Activated T-helper 17 cell treated with anti-CD3 and anti-CD28 coated beads, Interleukin-2, amount 50 U/mL, for 72 hours (primary cell): ENCODE data around the gene TCTN3. TPM values are rescaled to one million over a fixed set of nuclear protein-coding genes. Genes with fewer than 3 reads are reported as not detected.
A peak's percentile ranks its signal among the peaks of the same experiment; 100 is the strongest.
"Not testable (repeated sequence)": the region's sequence is repeated elsewhere in the genome, so short reads cannot be mapped to it uniquely, and the experiment has no call there.

Source experiments
- ATAC-seq: fragments of 150-1000 bp; cut with Tn5 transposase; replicated peaks from 2 replicates; pipeline ENCODE4 v1.10.0; 2021; ENCODE audit warnings: mild to moderate bottlenecking, moderate library complexity
- H3K27ac Mint-ChIP-seq: one replicate; pipeline ENCODE4 v1.8.0; 2022; ENCODE audit warnings: mixed read lengths
- H3K27me3 Mint-ChIP-seq: one replicate; pipeline ENCODE4 v1.8.0; 2022; ENCODE audit warnings: mixed read lengths
- H3K36me3 Mint-ChIP-seq: one replicate; pipeline ENCODE4 v1.8.0; 2022; ENCODE audit warnings: low read depth, mild to moderate bottlenecking, mixed read lengths
- H3K4me1 Mint-ChIP-seq: one replicate; pipeline ENCODE4 v1.8.0; 2022; ENCODE audit warnings: mixed read lengths
- H3K4me3 Mint-ChIP-seq: one replicate; pipeline ENCODE4 v1.8.0; 2022; ENCODE audit warnings: mild to moderate bottlenecking, mixed read lengths
- H3K9me3 Mint-ChIP-seq: one replicate; pipeline ENCODE4 v1.8.0; 2022; ENCODE audit warnings: mixed read lengths
- total RNA-seq, 2 donors: library from RNA; stranded (reverse); gene quantifications; one replicate each; pipeline ENCODE4 v1.2.3, GENCODE V29; 2022

The TCTN3 gene
- total RNA-seq, 2 donors from 2014 or later, result 20.3 to 40.6 TPM

DNA sequence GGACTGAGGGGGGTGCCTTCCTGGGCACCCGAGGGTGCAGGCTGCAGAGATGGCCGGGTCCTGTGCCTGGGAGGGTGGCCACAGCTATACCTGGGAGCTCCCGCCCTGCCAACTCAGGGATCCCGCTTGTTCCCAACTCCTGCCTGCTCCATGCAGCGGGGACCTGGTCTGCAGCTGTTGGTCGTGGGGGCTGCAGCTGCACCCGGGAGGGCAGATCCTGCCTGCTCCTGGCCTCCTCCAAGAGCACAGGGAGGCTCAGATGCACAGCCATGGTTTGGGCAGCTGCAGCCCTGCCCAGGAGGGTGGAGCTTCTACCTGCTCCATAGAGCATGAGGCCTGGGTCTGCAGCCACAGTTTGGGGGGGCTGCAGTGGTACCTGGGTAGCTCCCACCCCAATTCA lies 13.3 kb upstream of the TCTN3 start:
- H3K9me3 Mint-ChIP-seq, result no peaks in the 10 kb centered on the region
- no peaks in the 10 kb centered on the region for H3K4me1 Mint-ChIP-seq
- no peak overlapping the region for H3K4me3 Mint-ChIP-seq
- no peak overlapping the region for H3K27ac Mint-ChIP-seq
- H3K36me3 Mint-ChIP-seq, result no peaks in the 10 kb centered on the region
- peak; percentile 14 for ATAC-seq
- no peaks in the 10 kb centered on the region for H3K27me3 Mint-ChIP-seq

DNA sequence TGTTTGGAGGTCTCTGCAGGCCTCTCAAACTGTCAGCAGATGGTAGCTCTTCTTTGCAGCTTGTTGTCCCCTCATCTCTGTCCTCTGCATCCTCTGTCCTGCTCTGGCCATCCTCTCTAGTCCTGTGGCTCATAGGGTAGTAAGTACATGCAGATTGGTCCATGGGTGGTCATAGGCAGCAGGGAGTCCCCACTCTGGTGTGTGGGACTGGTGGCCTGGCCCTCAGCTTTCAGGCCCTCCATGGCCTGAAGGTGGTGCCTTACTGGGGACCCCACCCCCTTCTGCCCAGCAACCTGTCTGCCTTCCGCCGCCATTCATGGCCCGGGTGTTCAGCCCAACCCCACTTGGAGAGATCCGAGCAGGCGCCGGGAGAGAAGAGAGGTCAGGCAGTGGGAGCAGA lies 12.8 kb upstream of the TCTN3 start:
- H3K27ac Mint-ChIP-seq, result no peak overlapping the region
- no peaks in the 10 kb centered on the region for H3K27me3 Mint-ChIP-seq
- ATAC-seq, result no peak
- no peak overlapping the region for H3K4me3 Mint-ChIP-seq
- H3K9me3 Mint-ChIP-seq, result no peaks in the 10 kb centered on the region
- no peaks in the 10 kb centered on the region for H3K4me1 Mint-ChIP-seq
- H3K36me3 Mint-ChIP-seq, result no peaks in the 10 kb centered on the region

DNA sequence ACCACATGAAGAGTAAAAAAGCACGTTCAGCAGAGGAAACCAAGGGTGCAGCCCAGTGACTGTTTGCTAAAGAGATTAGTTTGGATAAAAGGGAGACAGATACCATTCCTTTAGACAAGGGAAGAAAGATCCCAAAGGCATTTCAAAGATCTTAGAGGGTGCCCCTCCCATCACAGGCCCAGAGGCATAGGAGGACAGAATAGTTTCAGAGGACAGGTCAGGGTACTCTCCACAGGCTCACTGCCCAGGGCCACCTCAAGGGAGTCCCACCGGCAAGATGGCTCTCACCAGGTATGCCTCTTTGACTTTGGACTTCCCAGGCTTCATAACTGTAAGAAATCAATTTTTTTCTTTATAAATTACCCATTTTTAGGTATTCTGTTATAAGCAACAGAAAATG lies 4.7 kb upstream of the TCTN3 start:
- no peak overlapping the region for H3K27ac Mint-ChIP-seq
- H3K4me3 Mint-ChIP-seq, result no peak overlapping the region
- H3K36me3 Mint-ChIP-seq, result peaks cover 6% of the 10 kb centered on the region
- no peak for ATAC-seq
- peaks cover 12% of the 10 kb centered on the region for H3K27me3 Mint-ChIP-seq
- peaks cover 5% of the 10 kb centered on the region for H3K4me1 Mint-ChIP-seq
- no peaks in the 10 kb centered on the region for H3K9me3 Mint-ChIP-seq

DNA sequence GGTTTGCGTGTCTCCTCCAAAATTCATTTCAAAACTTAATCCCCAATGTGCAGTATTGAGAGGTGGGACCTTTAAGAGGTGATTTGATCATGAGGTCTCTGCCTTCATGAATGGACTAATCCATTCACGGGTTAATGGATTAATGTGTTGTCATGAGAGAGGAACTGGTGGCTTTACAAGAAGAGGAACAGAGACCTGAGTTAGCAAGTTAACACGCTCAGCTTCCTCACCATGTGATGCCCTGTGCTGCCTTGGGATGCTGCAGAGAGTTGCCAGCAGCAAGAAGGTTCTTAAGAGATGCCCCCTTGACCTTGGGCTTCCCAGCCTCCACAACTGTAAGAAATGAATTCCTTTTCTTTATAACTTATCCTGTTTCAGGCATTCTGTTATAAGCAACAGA lies 3.7 kb upstream of the TCTN3 start:
- H3K36me3 Mint-ChIP-seq, result peaks cover 16% of the 10 kb centered on the region
- H3K4me3 Mint-ChIP-seq, result no peak overlapping the region
- H3K4me1 Mint-ChIP-seq, result peaks cover 11% of the 10 kb centered on the region
- peaks cover 12% of the 10 kb centered on the region for H3K27me3 Mint-ChIP-seq
- no peaks in the 10 kb centered on the region for H3K9me3 Mint-ChIP-seq
- ATAC-seq, result no peak
- H3K27ac Mint-ChIP-seq, result no peak overlapping the region

DNA sequence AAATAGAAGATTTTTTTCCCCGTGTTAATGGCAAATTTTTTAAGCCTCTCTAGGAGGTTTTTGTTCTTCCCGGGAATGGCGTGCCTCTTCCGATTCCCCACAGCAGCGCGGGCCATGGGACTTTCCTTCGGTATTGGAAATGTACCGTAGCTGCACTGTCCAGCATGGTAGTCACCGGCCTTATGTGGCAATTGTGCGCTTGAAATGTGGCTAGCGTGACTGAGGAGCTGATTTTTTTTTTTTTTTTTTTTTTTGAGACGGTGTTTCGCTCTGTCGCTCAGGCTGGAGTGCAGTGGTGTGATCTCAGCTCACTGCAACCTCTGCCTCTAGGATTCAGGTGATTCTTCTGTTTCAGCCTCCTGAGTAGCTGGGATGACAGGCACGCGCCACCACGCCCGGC lies 938 bp upstream of the TCTN3 start:
- Mint-ChIP-seq H3K27ac (peak overlapping the region; percentile 98), H3K4me3 (peak overlapping the region; percentile 98), H3K36me3 (peaks cover 44% of the 10 kb centered on the region), H3K9me3 (no peaks in the 10 kb centered on the region), H3K27me3 (peaks cover 9% of the 10 kb centered on the region), H3K4me1 (peaks cover 26% of the 10 kb centered on the region)
- ATAC-seq, result no peak

DNA sequence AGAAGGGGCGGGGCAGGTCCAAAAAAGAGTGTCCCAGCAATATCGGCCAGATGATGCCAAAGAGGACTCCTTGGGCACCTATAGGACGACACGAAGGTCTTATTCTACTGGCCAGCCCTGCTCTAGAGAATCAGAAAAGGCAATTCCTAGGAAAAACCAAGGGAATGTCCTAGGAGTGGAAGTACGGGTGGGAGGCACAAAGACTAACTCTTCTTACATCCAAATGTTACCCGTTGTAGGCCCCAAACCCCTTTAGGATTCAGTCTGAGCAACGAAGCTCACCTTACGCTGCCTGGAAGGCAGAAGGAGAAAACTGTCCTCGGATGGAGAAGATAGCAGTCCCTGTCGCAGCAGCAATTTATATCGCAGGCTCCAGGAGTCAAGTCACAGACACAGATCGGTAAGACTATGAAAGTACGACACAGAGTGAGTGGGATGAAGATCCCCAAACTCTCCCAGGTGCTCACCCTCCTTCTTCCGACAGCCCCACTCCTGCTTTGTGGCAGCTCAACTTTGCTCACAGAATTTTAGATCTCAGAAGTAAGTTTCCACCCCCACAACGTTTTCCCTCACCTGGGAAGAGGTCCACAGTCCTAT lies 558 bp downstream of the TCTN3 start:
- peak overlapping the region; percentile 98 for H3K27ac Mint-ChIP-seq
- H3K9me3 Mint-ChIP-seq, result no peaks in the 10 kb centered on the region
- peak overlapping the region; percentile 98 for H3K4me3 Mint-ChIP-seq
- H3K36me3 Mint-ChIP-seq, result peaks cover 59% of the 10 kb centered on the region
- no peak for ATAC-seq
- no peaks in the 10 kb centered on the region for H3K27me3 Mint-ChIP-seq
- H3K4me1 Mint-ChIP-seq, result peaks cover 31% of the 10 kb centered on the region

DNA sequence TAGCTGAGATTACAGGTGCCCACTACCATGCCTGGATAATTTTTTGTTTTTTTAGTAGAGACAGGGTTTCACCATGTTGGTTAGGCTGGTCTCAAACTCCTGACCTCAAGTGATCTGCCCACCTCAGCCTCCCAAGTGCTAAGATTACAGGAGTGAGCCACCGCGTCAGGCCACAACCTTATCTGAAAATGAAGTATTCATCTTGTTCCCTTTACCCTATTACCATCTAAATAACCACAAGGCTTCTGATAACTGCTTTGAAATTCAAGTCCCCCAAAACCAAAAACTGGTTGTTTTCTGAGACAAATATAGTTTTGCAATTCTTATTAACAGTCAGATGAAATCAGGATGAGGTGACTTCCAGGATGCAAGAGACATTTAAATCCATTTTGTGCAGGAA lies 2.4 kb downstream of the TCTN3 start:
- H3K4me1 Mint-ChIP-seq, result peaks cover 31% of the 10 kb centered on the region
- H3K4me3 Mint-ChIP-seq, result peak overlapping the region; percentile 98
- no peaks in the 10 kb centered on the region for H3K9me3 Mint-ChIP-seq
- no peak overlapping the region for H3K27ac Mint-ChIP-seq
- peaks cover 78% of the 10 kb centered on the region for H3K36me3 Mint-ChIP-seq
- H3K27me3 Mint-ChIP-seq, result no peaks in the 10 kb centered on the region
- no peak for ATAC-seq

DNA sequence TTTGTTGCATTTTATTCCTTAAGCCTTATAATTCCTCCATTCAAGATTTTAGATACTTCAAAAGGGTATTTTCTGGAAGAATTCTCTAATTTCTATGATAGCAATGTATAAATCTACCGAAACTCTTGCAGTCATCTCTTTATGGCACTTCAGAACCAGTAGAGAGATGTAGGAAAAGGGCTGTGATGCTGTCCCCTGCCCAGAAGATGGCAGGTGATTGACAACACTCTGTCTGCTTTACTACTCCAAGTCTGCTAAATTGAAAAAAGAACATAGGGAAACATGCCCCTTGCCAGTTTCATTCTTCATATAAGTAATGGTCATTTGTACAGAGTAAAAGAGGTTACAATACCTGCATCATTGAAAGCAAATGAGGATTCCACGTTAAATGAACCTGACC lies 5.1 kb downstream of the TCTN3 start:
- no peak for ATAC-seq
- Mint-ChIP-seq H3K27me3 (no peaks in the 10 kb centered on the region), H3K36me3 (peaks cover 100% of the 10 kb centered on the region), H3K4me1 (peaks cover 25% of the 10 kb centered on the region), H3K4me3 (no peak overlapping the region), H3K27ac (no peak overlapping the region), H3K9me3 (no peaks in the 10 kb centered on the region)

DNA sequence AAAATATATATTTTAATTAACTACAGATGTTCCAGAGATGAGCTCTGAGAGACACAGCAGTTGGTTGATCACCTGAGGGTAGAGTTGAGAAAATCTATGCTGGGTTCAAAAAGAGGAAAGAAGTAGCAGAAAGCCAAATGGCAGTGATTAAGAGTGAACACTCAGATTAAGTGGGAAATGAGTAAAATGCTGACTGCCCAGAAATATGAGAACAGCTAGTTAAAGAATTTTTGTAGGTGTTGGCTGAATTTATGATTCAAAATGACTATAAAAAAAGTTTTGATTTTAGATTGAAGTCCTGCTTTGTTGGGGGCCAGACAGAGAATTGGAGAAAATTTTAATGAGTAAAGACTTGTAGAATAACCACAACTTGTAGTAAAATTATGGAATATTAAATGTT lies 9.8 kb downstream of the TCTN3 start:
- Mint-ChIP-seq H3K27ac (no peak overlapping the region), H3K9me3 (no peaks in the 10 kb centered on the region), H3K36me3 (peaks cover 100% of the 10 kb centered on the region), H3K4me1 (peaks cover 4% of the 10 kb centered on the region), H3K4me3 (no peak overlapping the region), H3K27me3 (no peaks in the 10 kb centered on the region)
- no peak for ATAC-seq

DNA sequence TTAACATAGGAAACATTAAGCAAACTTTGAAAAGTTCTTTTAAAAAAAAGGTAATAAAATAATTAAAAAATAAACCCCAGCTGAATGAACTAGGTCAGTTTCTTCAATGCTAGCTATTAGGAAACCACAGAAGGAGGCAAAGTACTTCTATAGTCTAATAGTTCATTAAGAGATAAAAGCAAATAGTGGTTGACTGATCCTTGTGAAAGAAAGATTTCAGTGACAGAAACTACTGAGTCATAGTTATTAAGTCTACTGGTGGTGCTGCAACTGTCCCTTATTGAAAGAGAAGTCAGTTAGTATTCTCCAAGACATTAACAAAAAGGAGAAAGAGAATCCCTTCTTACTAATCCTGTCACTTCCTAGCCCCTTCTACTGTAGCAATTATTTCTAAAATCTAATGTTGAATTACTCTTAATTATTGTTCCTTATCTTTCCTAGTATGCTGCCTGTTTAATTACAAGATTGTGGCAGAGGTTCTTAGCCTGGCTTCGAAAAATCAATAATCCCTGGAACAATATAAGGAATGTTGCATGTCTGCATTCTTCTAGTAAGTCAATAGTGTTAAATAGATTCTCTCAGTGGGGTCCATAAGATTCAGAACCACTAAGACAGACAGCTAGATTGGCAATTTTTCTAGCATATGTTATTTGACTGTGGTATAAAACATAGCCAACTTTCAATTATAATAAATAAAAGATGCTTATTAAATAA lies 18.2 kb downstream of the TCTN3 start:
- H3K4me3 Mint-ChIP-seq, result no peak overlapping the region
- H3K4me1 Mint-ChIP-seq, result no peaks in the 10 kb centered on the region
- H3K36me3 Mint-ChIP-seq, result peaks cover 81% of the 10 kb centered on the region
- ATAC-seq, result no peak
- no peaks in the 10 kb centered on the region for H3K27me3 Mint-ChIP-seq
- no peak overlapping the region for H3K27ac Mint-ChIP-seq
- no peaks in the 10 kb centered on the region for H3K9me3 Mint-ChIP-seq

DNA sequence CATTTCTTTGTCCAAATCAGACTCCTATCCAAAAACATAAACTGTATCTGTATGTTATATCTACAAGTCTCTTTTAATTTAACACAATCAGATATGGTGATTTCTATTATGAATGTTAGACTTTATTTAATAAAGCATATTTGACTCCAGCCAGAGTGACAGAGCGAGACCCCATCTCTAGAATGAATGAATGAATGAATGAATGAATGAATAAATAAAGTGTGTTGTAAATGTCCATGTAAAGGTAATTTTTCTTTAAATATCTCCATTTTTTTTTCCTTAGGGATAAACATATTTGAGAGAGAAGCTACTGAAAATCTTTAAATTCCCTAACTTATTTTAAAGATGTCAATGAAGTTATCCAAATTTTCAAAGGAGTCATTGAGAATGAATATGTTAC lies 19.1 kb downstream of the TCTN3 start:
- Mint-ChIP-seq H3K4me3 (no peak overlapping the region), H3K9me3 (no peaks in the 10 kb centered on the region), H3K27me3 (no peaks in the 10 kb centered on the region), H3K4me1 (no peaks in the 10 kb centered on the region), H3K27ac (no peak overlapping the region), H3K36me3 (peaks cover 73% of the 10 kb centered on the region)
- no peak for ATAC-seq

DNA sequence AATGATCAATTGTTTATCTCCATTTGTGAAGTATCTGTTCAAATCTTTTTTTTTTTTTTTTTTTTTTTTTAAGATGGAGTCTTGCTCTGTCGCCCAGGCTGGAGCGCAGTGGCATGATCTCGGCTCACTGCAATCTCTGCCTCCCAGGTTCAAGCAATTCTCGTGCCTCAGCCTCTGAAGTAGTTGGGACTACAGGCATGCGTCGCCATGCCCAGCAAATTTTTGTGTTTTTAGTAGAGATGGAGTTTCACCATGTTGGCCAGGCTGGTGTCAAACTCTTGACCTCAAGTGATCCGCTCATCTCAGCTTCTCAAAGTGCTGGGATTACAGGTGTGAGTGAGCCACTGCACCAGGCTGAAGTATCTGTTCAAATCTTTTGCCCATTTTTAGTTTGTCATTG lies 21.1 kb downstream of the TCTN3 start:
- not testable (repeated sequence) for H3K27ac Mint-ChIP-seq, H3K9me3 Mint-ChIP-seq, ATAC-seq, H3K27me3 Mint-ChIP-seq, H3K4me1 Mint-ChIP-seq, H3K4me3 Mint-ChIP-seq
- H3K36me3 Mint-ChIP-seq, result peaks cover 73% of the 10 kb centered on the region

DNA sequence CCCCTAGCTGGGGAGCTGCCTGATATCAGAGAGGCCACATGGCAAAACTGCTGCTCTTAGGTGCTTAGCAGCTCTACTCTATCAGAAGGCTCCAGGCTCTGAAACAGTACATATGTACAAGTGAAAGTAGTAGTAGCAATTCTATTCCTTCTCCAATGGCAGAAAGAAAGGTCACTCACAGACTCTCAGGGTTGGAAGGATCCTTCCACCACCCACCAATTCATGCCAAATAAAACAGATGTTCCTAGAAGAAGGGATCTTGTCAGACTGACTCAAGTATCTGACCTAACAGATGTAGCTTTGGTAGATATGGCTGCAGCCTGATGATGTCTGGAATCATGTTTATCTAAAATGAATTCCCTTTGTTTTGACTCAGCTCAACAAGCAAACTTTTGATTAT lies 29.2 kb downstream of the TCTN3 start:
- Mint-ChIP-seq H3K36me3 (peaks cover 55% of the 10 kb centered on the region), H3K4me1 (no peaks in the 10 kb centered on the region), H3K27ac (no peak overlapping the region), H3K27me3 (no peaks in the 10 kb centered on the region), H3K9me3 (no peaks in the 10 kb centered on the region), H3K4me3 (no peak overlapping the region)
- ATAC-seq, result no peak

DNA sequence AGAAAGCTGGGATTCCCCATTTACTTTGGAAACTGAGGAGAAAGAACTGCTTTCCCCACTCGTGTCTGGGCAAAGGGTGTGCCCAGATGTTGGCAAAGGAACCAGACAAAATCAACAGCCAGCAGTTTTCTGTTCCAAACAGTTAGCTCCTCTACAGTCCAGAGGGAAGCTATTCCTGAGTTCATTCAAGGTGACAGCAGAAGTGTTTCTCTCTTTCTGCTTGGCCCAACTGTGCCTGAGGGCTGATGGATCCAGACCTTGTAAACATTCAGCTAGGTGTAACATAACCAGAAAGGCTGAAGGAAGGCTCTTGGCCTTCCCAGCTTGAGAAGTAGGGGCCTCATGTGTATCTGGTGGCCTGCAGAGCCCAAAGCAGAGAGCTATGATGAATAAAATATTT lies 30.2 kb downstream of the TCTN3 start:
- H3K4me3 Mint-ChIP-seq, result no peak overlapping the region

DNA sequence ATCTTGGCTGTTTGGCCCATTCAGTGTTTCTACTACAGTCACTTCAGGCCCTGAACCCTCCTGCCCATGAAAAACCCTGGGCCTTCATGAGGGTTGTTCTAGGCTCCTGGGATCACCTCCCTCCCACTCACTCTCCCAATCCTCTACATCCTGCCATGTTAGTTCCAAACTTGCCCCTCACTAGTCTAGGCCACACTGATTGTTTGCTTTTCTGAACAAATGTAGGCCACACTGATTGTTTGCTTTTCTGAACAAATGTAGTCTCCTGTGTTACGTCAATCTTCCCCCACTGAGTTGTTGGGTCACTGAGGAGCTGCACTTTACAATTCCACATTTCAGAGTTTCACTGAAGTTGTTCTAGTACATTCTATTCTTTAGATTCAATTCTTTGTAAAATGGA lies 31.9 kb downstream of the TCTN3 start:
- H3K27ac Mint-ChIP-seq, result peak overlapping the region; percentile 35
- peaks cover 28% of the 10 kb centered on the region for H3K36me3 Mint-ChIP-seq
- H3K27me3 Mint-ChIP-seq, result no peaks in the 10 kb centered on the region
- peaks cover 4% of the 10 kb centered on the region for H3K9me3 Mint-ChIP-seq
- ATAC-seq, result no peak
- no peak overlapping the region for H3K4me3 Mint-ChIP-seq
- H3K4me1 Mint-ChIP-seq, result peaks cover 8% of the 10 kb centered on the region

More for the DNA sequence above, 30.2 kb downstream of the TCTN3 start:
- no peak overlapping the region for H3K27ac Mint-ChIP-seq
- no peaks in the 10 kb centered on the region for H3K27me3 Mint-ChIP-seq
- ATAC-seq, result no peak
- H3K9me3 Mint-ChIP-seq, result peaks cover under 1% of the 10 kb centered on the region
- H3K4me1 Mint-ChIP-seq, result peaks cover 2% of the 10 kb centered on the region
- H3K36me3 Mint-ChIP-seq, result peaks cover 45% of the 10 kb centered on the region
